Activated CD4-positive, alpha-beta T cell treated with anti-CD3 and anti-CD28 coated beads, Interleukin-2, Interleukin-4, amounts not matched to agents 100 ng/mL and 50 ng/mL, durations not matched to agents 16 hours and 8 hours (primary cell): ENCODE data around the gene ZNF107.
"Not testable (repeated sequence)": the region's sequence is repeated elsewhere in the genome, so short reads cannot be mapped to it uniquely, and the experiment has no call there.

ENCODE experiments used
- DNase-seq: peaks from one replicate; pipeline ENCODE4 v3.0.0-alpha.2; 2020; ENCODE audit warnings: low spot score

The ZNF107 gene

GRCh38 chr7:64736575-64736974 lies 70.6 kb downstream of the ZNF107 start:
- DNase-seq: no peak

GRCh38 chr7:64738403-64738802 lies 72.5 kb downstream of the ZNF107 start:
- not testable (repeated sequence) for DNase-seq

- not testable (repeated sequence) for DNase-seq
Observed at GRCh38 chr7:64738953-64739352, 73.0 kb downstream of the ZNF107 start.

GRCh38 chr7:64744680-64745079 lies 78.7 kb downstream of the ZNF107 start:
- DNase-seq: no peak

GRCh38 chr7:64747802-64748201 lies 81.9 kb downstream of the ZNF107 start:
- no peak for DNase-seq

- DNase-seq: no peak
Observed at GRCh38 chr7:64753032-64753431, 87.1 kb downstream of the ZNF107 start.

GRCh38 chr7:64755865-64756264 lies 89.9 kb downstream of the ZNF107 start:
- DNase-seq: no peak

GRCh38 chr7:64758151-64758550 lies 92.2 kb downstream of the ZNF107 start:
- DNase-seq: no peak
